K562 (cell line): ENCODE results near the gene CIP2A. TPM values are rescaled to one million over a fixed set of nuclear protein-coding genes. Genes with fewer than 3 reads are reported as not detected.

Source experiments
- ATAC-seq: fragments of 200-7000 bp; cut with Tn5 transposase; 3 replicates; pipeline ENCODE4 v1.9.1; 2020; ENCODE audit warnings: moderate library complexity
- BruUV-seq: library from RNA; stranded (reverse); fragments of 400-500 nt; replicated peaks from 2 replicates; lab custom pipeline; 2021; lab: Mats Ljungman, UMichigan
- CTCF ChIA-PET: fragments of 300-600 bp; formaldehyde crosslinking; extraction: SDS; loops from one replicate; lab custom pipeline; 2021; ENCODE audit warnings: low intra/inter-chr PET ratio; lab: Yijun Ruan, JAX
- POLR2A ChIA-PET: fragments of 300-600, 350-650 bp; sonication (Branson Sonifier 250); formaldehyde crosslinking; extraction: SDS; loops from one replicate; lab custom pipeline; 2021; ENCODE audit warnings: antibody characterized with exemption, inconsistent platforms; lab: Yijun Ruan, JAX
- DNase-seq, 4 experiments: peaks; one replicate each; pipeline versions ENCODE4 v3.0.0 to v3.0.0-alpha.2; 2011 to 2018; ENCODE audit warnings: low spot score in 3 of 4, mixed read lengths in 3 of 4; ENCODE audit errors: extremely low read depth in 1 of 4
- FAIRE-seq: peaks from 2 replicates; lab custom pipeline; 2011; peaks lifted over from hg19 to GRCh38; lab: Jason Lieb, UNC
- H2AFZ ChIP-seq: 2 replicates; pipeline ENCODE4 v1.6.0; 2011; ENCODE audit warnings: low read depth, low read length, control low read depth, inconsistent platforms
- H3K27ac ChIP-seq: fragments of 200-600 bp; 3 replicates; pipeline ENCODE4 v1.8.0; 2011; ENCODE audit warnings: low read depth, mild to moderate bottlenecking, control low read depth, inconsistent platforms, low read length, moderate library complexity, mixed read lengths; ENCODE audit errors: extremely low read depth
- H3K27me3 ChIP-seq, 2 experiments: fragments of 300-600 bp in 1 of 2; 2 replicates in 1 of 2; 3 replicates in 1 of 2; pipeline versions ENCODE4 v1.6.0 to v1.8.0; 2011; ENCODE audit warnings: inconsistent platforms in 2 of 2, low read length in 2 of 2, mild to moderate bottlenecking in 1 of 2, mixed read lengths in 1 of 2, moderate library complexity in 1 of 2; ENCODE audit not compliant: control insufficient read depth in 2 of 2, insufficient read depth in 2 of 2
- H3K36me3 ChIP-seq: fragments of 300-600 bp; 3 replicates; pipeline ENCODE4 v1.8.0; 2011; ENCODE audit warnings: mild to moderate bottlenecking, low read length, inconsistent platforms; ENCODE audit not compliant: control insufficient read depth, insufficient read depth
- H3K4me1 ChIP-seq, 2 experiments: fragments of 200-600 bp in 1 of 2; replicated peaks in 1 of 2; 2 replicates in 1 of 2; 3 replicates in 1 of 2; pipeline versions ENCODE4 v1.5.1 to v1.8.0; 2011; ENCODE audit warnings: inconsistent platforms in 2 of 2, low read length in 2 of 2, mild to moderate bottlenecking in 1 of 2, mixed read lengths in 1 of 2, moderate library complexity in 1 of 2; ENCODE audit not compliant: control insufficient read depth in 2 of 2, insufficient read depth in 2 of 2
- H3K4me2 ChIP-seq: 2 replicates; pipeline ENCODE4 v1.6.1; 2011; ENCODE audit warnings: low read length, control low read depth, inconsistent platforms, mixed read lengths; ENCODE audit not compliant: insufficient read depth
- H3K4me3 ChIP-seq: fragments of 200-600 bp; sonication (generic), shearing (Covaris generic); 2 replicates; pipeline ENCODE4 v1.5.1; 2016; ENCODE audit warnings: control low read depth, inconsistent platforms
- H3K79me2 ChIP-seq: fragments of 200-600 bp; 3 replicates; pipeline ENCODE4 v1.8.0; 2011; ENCODE audit warnings: low read length, inconsistent platforms; ENCODE audit not compliant: control insufficient read depth, insufficient read depth
- H3K9ac ChIP-seq, 2 experiments: 2 replicates each; pipeline versions ENCODE4 v1.6.0 to v1.6.1; 2011; ENCODE audit warnings: low read depth in 2 of 2, low read length in 2 of 2, control low read depth in 1 of 2, inconsistent platforms in 1 of 2, mild to moderate bottlenecking in 1 of 2, mixed read lengths in 1 of 2; ENCODE audit not compliant: insufficient read depth in 1 of 2
- H3K9me1 ChIP-seq: one replicate; pipeline ENCODE4 v1.6.0; 2011; ENCODE audit warnings: inconsistent platforms, mild to moderate bottlenecking, low read length, moderate library complexity; ENCODE audit not compliant: control insufficient read depth, insufficient read depth
- H3K9me3 ChIP-seq: replicated peaks from 2 replicates; pipeline ENCODE4 v1.5.1; 2011; ENCODE audit warnings: low read depth, low read length, inconsistent platforms; ENCODE audit not compliant: control insufficient read depth, insufficient read depth
- H4K20me1 ChIP-seq: replicated peaks from 2 replicates; pipeline ENCODE4 v1.6.1; 2011; ENCODE audit warnings: low read length, inconsistent platforms, mixed read lengths; ENCODE audit not compliant: control insufficient read depth, insufficient read depth
- CHD1 ChIP-seq: fragments of 200-600 bp; sonication (generic); IDR thresholded peaks from one replicate; pipeline ENCODE4 v1.6.1; 2012; ENCODE audit warnings: mild to moderate bottlenecking, moderate library complexity, low read length, inconsistent platforms
- IFI16 ChIP-seq: fragments of 250-450 bp; sonication (Bioruptor Pico); IDR thresholded peaks from 2 replicates; pipeline ENCODE4 v2.1.2; 2022; ENCODE audit warnings: mild to moderate bottlenecking, inconsistent platforms
- KDM1A ChIP-seq, 2 experiments: fragments of 450-650 bp; IDR thresholded peaks; 2 replicates each; pipeline ENCODE4 v1.6.1; 2016; ENCODE audit warnings: mild to moderate bottlenecking in 2 of 2
- MAFG ChIP-seq: fragments of 450-650 bp; conservative IDR thresholded peaks from 2 replicates; pipeline ENCODE4 v1.6.1; 2016; ENCODE audit warnings: missing genetic modification characterization, missing compliant biosample characterization
- POLR3A ChIP-seq: IDR thresholded peaks from 2 replicates; pipeline ENCODE4 v1.6.1; 2011; ENCODE audit warnings: borderline replicate concordance, mild to moderate bottlenecking, moderate library complexity; ENCODE audit not compliant: insufficient read length, insufficient read depth; ENCODE audit errors: extremely low read depth
- SMARCC2 ChIP-seq: fragments of 450-650 bp; IDR thresholded peaks from 2 replicates; pipeline ENCODE4 v1.6.1; 2017; ENCODE audit warnings: antibody characterized with exemption, moderate library complexity, mild to moderate bottlenecking, low read depth
- SPI1 ChIP-seq: IDR thresholded peaks from 2 replicates; pipeline ENCODE4 v1.6.1; 2011; ENCODE audit warnings: low read depth, low read length, control low read depth, borderline replicate concordance
- SRSF9 ChIP-seq: fragments of 200-400 bp; formaldehyde crosslinking; IDR thresholded peaks from 2 replicates; pipeline ENCODE4 v1.6.1; 2017; ENCODE audit warnings: low read depth, low read length, borderline replicate concordance
- TCF7 ChIP-seq: sonication (generic); IDR thresholded peaks from 2 replicates; pipeline ENCODE4 v1.6.1; 2016; ENCODE audit warnings: antibody characterized with exemption, borderline replicate concordance
- ZKSCAN3 ChIP-seq: fragments of 250-450 bp; sonication (Bioruptor Pico); IDR thresholded peaks from 2 replicates; pipeline ENCODE4 v1.4.0; 2020
- in situ Hi-C: fragments of 300-500 bp; cut with MboI; formaldehyde crosslinking; loops from 4 replicates; pipeline ENCODE4 v1.15.0; 2018; ENCODE audit warnings: inconsistent platforms, mixed read lengths
- intact Hi-C: fragments of 100-400 bp; cut with micrococcal nuclease; formaldehyde crosslinking; loops from 2 replicates; pipeline ENCODE4 v1.14.2; 2022
- polyA plus RNA-seq, 8 experiments: library from polyadenylated mRNA; depleted of rRNA in 4 of 8; stranded (reverse) in 5 of 8; unstranded in 3 of 8; fragments of >200 nt; fragmentation: Nextera tagmentation in 2 of 8; fragmentation: Illumina TruSeq in 1 of 8; extraction: Ambion mirVana in 2 of 8; extraction: Trizol in 1 of 8; gene quantifications; 2 replicates each; pipeline versions ENCODE4 v1.2.1 to v1.2.3, GENCODE V29; 2011 to 2014; ENCODE audit warnings: inconsistent platforms in 1 of 8, missing spikeins in 1 of 8
- total RNA-seq, 7 experiments: library from RNA; depleted of rRNA in 6 of 7; stranded (reverse); fragments of >200 nt in 6 of 7; fragmentation: Illumina TruSeq in 2 of 7; extraction: Trizol in 2 of 7; gene quantifications; 2 replicates each; pipeline versions ENCODE4 v1.2.1 to v1.2.3, GENCODE V29; 2011 to 2021; ENCODE audit warnings: low replicate concordance in 1 of 7
- TF ChIP-seq, protein P1 (sequence below): fragments of 450-650 bp; conservative IDR thresholded peaks from 2 replicates; pipeline ENCODE4 v1.6.1; 2016; ENCODE audit warnings: missing genetic modification characterization, low read depth, mild to moderate bottlenecking, control low read depth, missing compliant biosample characterization
- TF ChIP-seq, protein P2 (sequence below): fragments of 250-450 bp; sonication (Bioruptor Pico); IDR thresholded peaks from 2 replicates; pipeline ENCODE4 v1.8.0; 2022; ENCODE audit warnings: moderate library complexity, mild to moderate bottlenecking, inconsistent platforms
- TF ChIP-seq, protein P3 (sequence below): IDR thresholded peaks from 2 replicates; pipeline ENCODE4 v1.6.1; 2014; ENCODE audit warnings: antibody characterized with exemption

CIP2A gene
- total and polyA plus RNA-seq, 9 of the 15 experiments (the other 6 are each of a cell fraction or from before 2014, with no cell fraction given): 10.5 to 41.7 (median 31.5) TPM

DNA sequence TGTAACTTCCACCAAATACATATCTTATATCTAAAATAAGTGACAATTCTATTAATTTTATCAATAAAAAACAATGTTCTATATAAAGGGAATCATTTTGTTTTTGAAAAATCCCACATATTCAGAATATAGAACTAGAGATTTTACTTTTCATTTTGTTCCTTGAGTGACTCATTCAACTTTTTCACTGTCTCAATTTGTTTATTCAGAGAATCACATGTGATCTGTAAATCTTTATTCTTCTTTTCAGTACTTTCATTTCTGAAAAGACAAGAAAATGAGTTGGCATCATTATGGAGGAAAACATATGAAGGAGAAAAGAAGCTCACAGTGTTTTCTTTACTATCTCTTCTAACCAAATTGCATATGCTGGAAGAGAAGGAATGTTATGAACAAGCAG, 35.0 kb downstream of the CIP2A start:
- ChIA-PET POLR2A (interaction anchor here (0.6 kb wide), 1 partner anchor 14 kb away, joined by 3 read pairs; no protein-coding TSS in a partner anchor), CTCF (no interaction called here)
- DNase-seq: no peak
- TF ChIP-seq, protein P1, sequence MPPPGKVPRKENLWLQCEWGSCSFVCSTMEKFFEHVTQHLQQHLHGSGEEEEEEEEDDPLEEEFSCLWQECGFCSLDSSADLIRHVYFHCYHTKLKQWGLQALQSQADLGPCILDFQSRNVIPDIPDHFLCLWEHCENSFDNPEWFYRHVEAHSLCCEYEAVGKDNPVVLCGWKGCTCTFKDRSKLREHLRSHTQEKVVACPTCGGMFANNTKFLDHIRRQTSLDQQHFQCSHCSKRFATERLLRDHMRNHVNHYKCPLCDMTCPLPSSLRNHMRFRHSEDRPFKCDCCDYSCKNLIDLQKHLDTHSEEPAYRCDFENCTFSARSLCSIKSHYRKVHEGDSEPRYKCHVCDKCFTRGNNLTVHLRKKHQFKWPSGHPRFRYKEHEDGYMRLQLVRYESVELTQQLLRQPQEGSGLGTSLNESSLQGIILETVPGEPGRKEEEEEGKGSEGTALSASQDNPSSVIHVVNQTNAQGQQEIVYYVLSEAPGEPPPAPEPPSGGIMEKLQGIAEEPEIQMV: no peak
- TF ChIP-seq, protein P2, sequence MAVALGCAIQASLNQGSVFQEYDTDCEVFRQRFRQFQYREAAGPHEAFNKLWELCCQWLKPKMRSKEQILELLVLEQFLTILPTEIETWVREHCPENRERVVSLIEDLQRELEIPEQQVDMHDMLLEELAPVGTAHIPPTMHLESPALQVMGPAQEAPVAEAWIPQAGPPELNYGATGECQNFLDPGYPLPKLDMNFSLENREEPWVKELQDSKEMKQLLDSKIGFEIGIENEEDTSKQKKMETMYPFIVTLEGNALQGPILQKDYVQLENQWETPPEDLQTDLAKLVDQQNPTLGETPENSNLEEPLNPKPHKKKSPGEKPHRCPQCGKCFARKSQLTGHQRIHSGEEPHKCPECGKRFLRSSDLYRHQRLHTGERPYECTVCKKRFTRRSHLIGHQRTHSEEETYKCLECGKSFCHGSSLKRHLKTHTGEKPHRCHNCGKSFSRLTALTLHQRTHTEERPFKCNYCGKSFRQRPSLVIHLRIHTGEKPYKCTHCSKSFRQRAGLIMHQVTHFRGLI: no peak
- no peak for TF ChIP-seq SRSF9
- TF ChIP-seq ZKSCAN3 (CRISPR knock-in tag): no peak
- no peak for TF ChIP-seq TCF7
- TF ChIP-seq POLR3A: no peak
- TF ChIP-seq IFI16: no peak
- TF ChIP-seq, protein P3, sequence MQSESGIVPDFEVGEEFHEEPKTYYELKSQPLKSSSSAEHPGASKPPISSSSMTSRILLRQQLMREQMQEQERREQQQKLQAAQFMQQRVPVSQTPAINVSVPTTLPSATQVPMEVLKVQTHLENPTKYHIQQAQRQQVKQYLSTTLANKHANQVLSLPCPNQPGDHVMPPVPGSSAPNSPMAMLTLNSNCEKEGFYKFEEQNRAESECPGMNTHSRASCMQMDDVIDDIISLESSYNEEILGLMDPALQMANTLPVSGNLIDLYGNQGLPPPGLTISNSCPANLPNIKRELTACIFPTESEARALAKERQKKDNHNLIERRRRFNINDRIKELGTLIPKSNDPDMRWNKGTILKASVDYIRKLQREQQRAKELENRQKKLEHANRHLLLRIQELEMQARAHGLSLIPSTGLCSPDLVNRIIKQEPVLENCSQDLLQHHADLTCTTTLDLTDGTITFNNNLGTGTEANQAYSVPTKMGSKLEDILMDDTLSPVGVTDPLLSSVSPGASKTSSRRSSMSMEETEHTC: no peak
- no peak for TF ChIP-seq KDM1A (IDR thresholded peaks at IDR 0.05)
- TF ChIP-seq CHD1: no peak
- TF ChIP-seq SPI1: no peak
- TF ChIP-seq SMARCC2: no peak
- TF ChIP-seq MAFG (tag): no peak

More for the DNA sequence above, 35.0 kb downstream of the CIP2A start:
- no peak for ATAC-seq
- Histone ChIP-seq H4K20me1 (no peaks in the 10 kb centered on the region), H3K9me3 (no peaks in the 10 kb centered on the region), H3K79me2 (no peaks in the 10 kb centered on the region), H3K4me2 (no peak overlapping the region), H2AFZ (no peak overlapping the region), H3K4me3 (no peak overlapping the region), H3K27me3 (no peaks in the 10 kb centered on the region), H3K27ac (no peak overlapping the region), H3K9ac (no peak overlapping the region), H3K36me3 (peaks cover 69% of the 10 kb centered on the region), H3K4me1 (no peaks in the 10 kb centered on the region), H3K9me1 (no peaks in the 10 kb centered on the region)
- no peak for FAIRE-seq
- intact Hi-C loops: loop anchor here (5.0 kb wide), 1 partner anchor 47 kb away; no protein-coding TSS in a partner anchor
- in situ Hi-C loops: no loop called here
- BruUV-seq: no TSS peak
